ENCODE measurements around the gene STEAP1. TPM values are rescaled to one million over a fixed set of nuclear protein-coding genes. Genes with fewer than 3 reads are reported as not detected.

Gene STEAP1
- total RNA-seq, 1 donor from 2014 or later, result 1.2 TPM

DNA sequence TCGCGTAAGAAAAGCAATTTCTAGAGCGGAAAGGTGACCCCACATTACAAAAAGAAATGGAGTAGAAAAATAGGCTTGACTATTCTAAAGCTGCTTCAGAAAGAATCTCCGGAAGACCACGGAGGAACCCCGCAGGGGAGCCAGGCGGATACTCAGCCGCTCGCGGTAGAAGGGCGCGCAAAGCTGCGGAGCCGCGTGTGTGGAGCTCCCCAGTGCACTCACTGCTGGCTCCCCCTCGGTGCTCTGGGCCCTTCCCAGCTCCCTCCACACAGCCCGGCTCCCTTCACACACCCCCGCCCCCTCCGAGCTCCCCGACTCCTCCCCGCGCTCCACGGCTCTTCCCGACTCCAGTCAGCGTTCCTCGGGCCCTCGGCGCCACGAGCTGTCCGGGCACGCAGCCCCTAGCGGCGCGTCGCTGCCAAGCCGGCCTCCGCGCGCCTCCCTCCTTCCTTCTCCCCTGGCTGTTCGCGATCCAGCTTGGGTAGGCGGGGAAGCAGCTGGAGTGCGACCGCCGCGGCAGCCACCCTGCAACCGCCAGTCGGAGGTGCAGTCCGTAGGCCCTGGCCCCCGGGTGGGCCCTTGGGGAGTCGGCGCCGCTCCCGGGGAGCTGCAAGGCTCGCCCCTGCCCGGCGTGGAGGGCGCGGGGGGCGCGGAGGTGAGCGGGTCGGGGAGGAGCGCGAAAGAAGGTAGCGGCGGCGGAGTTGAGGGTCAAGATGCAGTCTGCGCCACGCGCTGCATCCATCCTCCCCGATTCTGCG is 57.3 kb downstream of the STEAP1 start, which contains the start of gene STEAP2:
TSS of gene STEAP2 (plus strand) at position 350 of the 758 bp plus-strand sequence. CDS start 13,343 bp downstream, outside the sequence.
- H3K9me3 ChIP-seq (replicated peaks), result no peaks in the 10 kb centered on the region
- TF ChIP-seq, protein P1, sequence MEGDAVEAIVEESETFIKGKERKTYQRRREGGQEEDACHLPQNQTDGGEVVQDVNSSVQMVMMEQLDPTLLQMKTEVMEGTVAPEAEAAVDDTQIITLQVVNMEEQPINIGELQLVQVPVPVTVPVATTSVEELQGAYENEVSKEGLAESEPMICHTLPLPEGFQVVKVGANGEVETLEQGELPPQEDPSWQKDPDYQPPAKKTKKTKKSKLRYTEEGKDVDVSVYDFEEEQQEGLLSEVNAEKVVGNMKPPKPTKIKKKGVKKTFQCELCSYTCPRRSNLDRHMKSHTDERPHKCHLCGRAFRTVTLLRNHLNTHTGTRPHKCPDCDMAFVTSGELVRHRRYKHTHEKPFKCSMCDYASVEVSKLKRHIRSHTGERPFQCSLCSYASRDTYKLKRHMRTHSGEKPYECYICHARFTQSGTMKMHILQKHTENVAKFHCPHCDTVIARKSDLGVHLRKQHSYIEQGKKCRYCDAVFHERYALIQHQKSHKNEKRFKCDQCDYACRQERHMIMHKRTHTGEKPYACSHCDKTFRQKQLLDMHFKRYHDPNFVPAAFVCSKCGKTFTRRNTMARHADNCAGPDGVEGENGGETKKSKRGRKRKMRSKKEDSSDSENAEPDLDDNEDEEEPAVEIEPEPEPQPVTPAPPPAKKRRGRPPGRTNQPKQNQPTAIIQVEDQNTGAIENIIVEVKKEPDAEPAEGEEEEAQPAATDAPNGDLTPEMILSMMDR (IDR thresholded peaks at IDR 0.05; ENCODE audit: borderline replicate concordance), result peak; percentile 73
- intact Hi-C loops (cut with micrococcal nuclease), result no loop called here
- H3K27ac ChIP-seq (replicated peaks), result peak within 1 kb of the TSS; percentile 85
- peak; percentile 88 for DNase-seq
- H3K27me3 ChIP-seq (ENCODE audit: low read depth), result peaks cover 19% of the 10 kb centered on the region
- H3K36me3 ChIP-seq, result no peaks in the 10 kb centered on the region
- H3K4me3 ChIP-seq, result peak within 1 kb of the TSS; percentile 84
- peaks cover 32% of the 10 kb centered on the region for H3K4me1 ChIP-seq

DNA sequence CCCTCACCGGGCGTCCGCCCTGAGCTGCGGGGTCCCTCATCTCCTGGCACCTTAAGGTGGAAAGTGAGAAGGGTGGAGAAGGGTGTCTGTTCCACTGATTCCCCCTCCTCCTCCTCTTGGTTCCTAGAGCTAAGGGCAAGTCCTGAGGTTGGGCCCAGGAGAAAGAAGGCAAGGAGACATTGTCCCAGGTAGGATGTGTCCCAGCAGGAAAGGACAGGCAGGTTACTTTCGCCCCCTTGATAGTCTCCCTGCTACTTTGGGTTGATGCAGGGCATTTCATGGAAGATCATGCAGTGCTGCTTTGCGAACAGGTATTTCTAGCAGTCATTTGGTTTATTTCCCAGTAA is 57.9 kb downstream of the STEAP1 start:
- TF ChIP-seq, protein P1 (IDR thresholded peaks at IDR 0.05; ENCODE audit: borderline replicate concordance), result no peak

DNA sequence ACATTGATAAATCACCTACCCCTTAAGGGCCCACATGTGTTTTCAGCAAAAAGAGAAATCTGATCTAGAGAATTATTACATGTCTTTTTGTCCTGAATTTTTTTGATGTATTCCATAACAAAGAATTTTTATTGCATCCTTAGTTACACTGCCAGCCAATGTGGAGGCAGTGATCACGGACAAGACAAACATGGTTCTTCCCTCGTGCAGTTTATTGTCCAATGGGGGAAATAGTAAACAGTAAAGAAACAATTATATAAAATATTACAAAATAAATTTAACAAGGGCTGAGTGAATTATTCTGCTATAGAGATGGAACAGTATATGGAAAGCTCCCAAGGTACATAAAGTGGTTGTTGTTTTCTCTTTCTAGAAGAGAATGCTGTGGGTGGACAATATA is 59.3 kb downstream of the STEAP1 start:
- Histone ChIP-seq H3K4me3 (no peak overlapping the region), H3K27me3 (ENCODE audit: low read depth) (peaks cover 19% of the 10 kb centered on the region), H3K4me1 (peaks cover 34% of the 10 kb centered on the region), H3K27ac (replicated peaks) (no peak overlapping the region), H3K36me3 (no peaks in the 10 kb centered on the region), H3K9me3 (replicated peaks) (no peaks in the 10 kb centered on the region)
- DNase-seq, result no peak
- TF ChIP-seq, protein P1 (IDR thresholded peaks at IDR 0.05; ENCODE audit: borderline replicate concordance), result no peak
- intact Hi-C loops (cut with micrococcal nuclease), result no loop called here

More for the DNA sequence above, 57.9 kb downstream of the STEAP1 start:
- DNase-seq, result no peak
- Histone ChIP-seq H3K27me3 (ENCODE audit: low read depth) (peaks cover 19% of the 10 kb centered on the region), H3K9me3 (replicated peaks) (no peaks in the 10 kb centered on the region), H3K4me1 (peaks cover 34% of the 10 kb centered on the region), H3K36me3 (no peaks in the 10 kb centered on the region), H3K27ac (replicated peaks) (peak overlapping the region; percentile 85), H3K4me3 (peak overlapping the region; percentile 84)
- intact Hi-C loops (cut with micrococcal nuclease), result no loop called here

Other genes starting within 250 kb of the STEAP1 start
- 6.1 TPM for gene STEAP2, start 57.3 kb downstream of the STEAP1 start, total RNA-seq
- 3.8 TPM for gene CFAP69, start 90.7 kb downstream of the STEAP1 start, total RNA-seq
- not detected for gene FAM237B, start 166.8 kb downstream of the STEAP1 start, total RNA-seq
- gene GTPBP10, start 192.2 kb downstream of the STEAP1 start, total RNA-seq, result 24.2 TPM
- 40.3 TPM for gene CLDN12, start 249.0 kb downstream of the STEAP1 start, total RNA-seq